ENCODE results near the gene RBM3. TPM values are rescaled to one million over a fixed set of nuclear protein-coding genes. Genes with fewer than 3 reads are reported as not detected.
A peak's percentile ranks its signal among the peaks of the same experiment; 100 is the strongest.

RBM3 gene
- total RNA-seq, 3 donors from 2014 or later = 88.4 to 406 (median 123) TPM

GRCh38 chrX:48560681-48561080 lies 13.6 kb upstream of the RBM3 start:
- H3K9me3 ChIP-seq = no peaks in the 10 kb centered on the region

GRCh38 chrX:48569958-48570357 lies 4.3 kb upstream of the RBM3 start:
- DNase-seq (no peak), ATAC-seq (no peak)
- no peaks in the 10 kb centered on the region for H3K9me3 ChIP-seq
- intact Hi-C loops (cut with DNase I, micrococcal nuclease) = no loop called here
- H3K36me3 ChIP-seq (ENCODE audit: low read depth) = no peaks in the 10 kb centered on the region
- no peak for TF ChIP-seq CTCF (IDR thresholded peaks at IDR 0.05)
- H3K4me3 ChIP-seq = no peak overlapping the region
- no peaks in the 10 kb centered on the region for H3K4me1 ChIP-seq (ENCODE audit: low read depth)

More at GRCh38 chrX:48560681-48561080, 13.6 kb upstream of the RBM3 start:
- Histone ChIP-seq H3K36me3 (ENCODE audit: low read depth) (no peaks in the 10 kb centered on the region), H3K4me3 (no peak overlapping the region), H3K4me1 (ENCODE audit: low read depth) (no peaks in the 10 kb centered on the region)
- intact Hi-C loops (cut with DNase I, micrococcal nuclease) = no loop called here
- no peak for TF ChIP-seq CTCF (IDR thresholded peaks at IDR 0.05)
- DNase-seq (no peak), ATAC-seq (no peak)

GRCh38 chrX:48573690-48574269 lies 504 bp upstream of the RBM3 start:
- H3K4me3 ChIP-seq = no peak overlapping the region
- H3K9me3 ChIP-seq = no peaks in the 10 kb centered on the region
- no peak for TF ChIP-seq CTCF (IDR thresholded peaks at IDR 0.05)
- ATAC-seq (peak; percentile 1), DNase-seq (peak; percentile 46 to 64 (median 59))
- peaks cover 7% of the 10 kb centered on the region for H3K4me1 ChIP-seq (ENCODE audit: low read depth)
- intact Hi-C loops (cut with DNase I, micrococcal nuclease) = no loop called here
- no peaks in the 10 kb centered on the region for H3K36me3 ChIP-seq (ENCODE audit: low read depth)

GRCh38 chrX:48575642-48576041 lies 1.4 kb downstream of the RBM3 start:
- H3K4me1 ChIP-seq (ENCODE audit: low read depth) = peaks cover 7% of the 10 kb centered on the region
- no peaks in the 10 kb centered on the region for H3K36me3 ChIP-seq (ENCODE audit: low read depth)
- H3K9me3 ChIP-seq = no peaks in the 10 kb centered on the region
- intact Hi-C loops (cut with DNase I, micrococcal nuclease) = no loop called here
- TF ChIP-seq CTCF (IDR thresholded peaks at IDR 0.05) = no peak
- ATAC-seq = no peak
- H3K4me3 ChIP-seq = no peak overlapping the region
- no peak for DNase-seq

- DNase-seq = no peak
- no peak overlapping the region for H3K4me3 ChIP-seq
- ATAC-seq = no peak
Measured at GRCh38 chrX:48576108-48576507, 1.8 kb downstream of the RBM3 start.

More at GRCh38 chrX:48576108-48576507, 1.8 kb downstream of the RBM3 start:
- peaks cover 7% of the 10 kb centered on the region for H3K4me1 ChIP-seq (ENCODE audit: low read depth)
- no peaks in the 10 kb centered on the region for H3K9me3 ChIP-seq
- no peak for TF ChIP-seq CTCF (IDR thresholded peaks at IDR 0.05)
- intact Hi-C loops (cut with DNase I, micrococcal nuclease) = no loop called here
- H3K36me3 ChIP-seq (ENCODE audit: low read depth) = no peaks in the 10 kb centered on the region

Data from mucosa of descending colon (tissue), 3 donors.